Measurements from ENCODE around the gene ZBTB34.

GRCh38 chr9:126857261-126857960, 3.0 kb upstream of the ZBTB34 start:
- TF ChIP-seq CTCF (IDR thresholded peaks at IDR 0.05), result no peak
- no peak for TF ChIP-seq POLR2A (IDR thresholded peaks at IDR 0.05)
